GM21786 (cell line): ENCODE data around the gene ZNF428.
"Not testable (repeated sequence)": the region's sequence is repeated elsewhere in the genome, so short reads cannot be mapped to it uniquely, and the experiment has no call there.

ENCODE experiments used
- ATAC-seq: cut with Tn5 transposase; IDR thresholded peaks from one replicate; pipeline ENCODE4 v1.9.1; 2021; ENCODE audit not compliant: unreplicated experiment

ZNF428 gene

GRCh38 chr19:43594710-43595604 is 24.5 kb downstream of the ZNF428 start:
- ATAC-seq = no peak

- no peak for ATAC-seq
Measured at GRCh38 chr19:43594081-43594697, 25.2 kb downstream of the ZNF428 start.

GRCh38 chr19:43592800-43593350 is 26.6 kb downstream of the ZNF428 start:
- no peak for ATAC-seq

- ATAC-seq = no peak
Measured at GRCh38 chr19:43591904-43592772, 27.3 kb downstream of the ZNF428 start.

- no peak for ATAC-seq
Measured at GRCh38 chr19:43589678-43590077, 29.8 kb downstream of the ZNF428 start.

GRCh38 chr19:43589277-43589676 is 30.2 kb downstream of the ZNF428 start:
- ATAC-seq = no peak

- not testable (repeated sequence) for ATAC-seq
Measured at GRCh38 chr19:43587029-43587428, 32.4 kb downstream of the ZNF428 start.

GRCh38 chr19:43586346-43586745 is 33.1 kb downstream of the ZNF428 start:
- no peak for ATAC-seq

- no peak for ATAC-seq
Measured at GRCh38 chr19:43584484-43584883, 34.9 kb downstream of the ZNF428 start.

- no peak for ATAC-seq
Measured at GRCh38 chr19:43582495-43582894, 36.9 kb downstream of the ZNF428 start.

- ATAC-seq = no peak
Measured at GRCh38 chr19:43581467-43581866, 38.0 kb downstream of the ZNF428 start.

GRCh38 chr19:43578787-43579186 is 40.6 kb downstream of the ZNF428 start:
- ATAC-seq = no peak

- no peak for ATAC-seq
Measured at GRCh38 chr19:43575955-43576878, 43.2 kb downstream of the ZNF428 start.

- ATAC-seq = peak; percentile 94
Measured at GRCh38 chr19:43575156-43575950, 44.1 kb downstream of the ZNF428 start, which contains the start of the genes PINLYP and XRCC1. PINLYP (plus strand) TSS chr19:43575801; CDS start chr19:43577192, 1,391 bp downstream. XRCC1 (minus strand) TSS chr19:43575527; CDS start chr19:43575458, 69 bp downstream.

GRCh38 chr19:43574424-43575155 is 44.8 kb downstream of the ZNF428 start:
- ATAC-seq = no peak

GRCh38 chr19:43572171-43572588 is 47.2 kb downstream of the ZNF428 start:
- ATAC-seq = no peak

- no peak for ATAC-seq
Measured at GRCh38 chr19:43570174-43570791, 49.1 kb downstream of the ZNF428 start.

- no peak for ATAC-seq
Measured at GRCh38 chr19:43569657-43570056, 49.8 kb downstream of the ZNF428 start.
